HL-60/S4 (cell line): ENCODE measurements around the gene RUNX2.

Experiments used
- in situ Hi-C: fragments of 300-500 bp; cut with MboI; formaldehyde crosslinking; loops from 2 replicates; pipeline ENCODE4 v1.14.3; 2022; ENCODE audit warnings: low sequenced_read_pairs

Gene RUNX2

DNA sequence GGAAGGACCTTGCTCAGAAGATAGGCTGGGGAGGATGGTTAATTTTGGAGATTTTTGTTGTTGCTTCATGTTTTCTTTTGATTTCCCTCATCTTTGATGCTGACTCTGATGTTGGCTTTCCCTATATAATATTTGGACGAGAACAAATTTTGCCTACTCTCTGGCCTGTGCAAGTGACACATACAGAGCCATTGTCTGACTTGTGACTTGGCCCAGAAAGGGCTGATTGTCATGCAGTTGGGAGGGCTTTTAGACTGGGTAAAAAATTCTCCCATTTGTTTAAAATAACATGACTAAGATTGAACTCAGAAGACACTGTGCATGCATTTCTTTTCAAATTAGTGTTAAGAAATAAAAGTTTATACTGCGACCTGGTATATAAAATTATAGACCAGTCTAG is 148.2 kb downstream of the RUNX2 start:
- in situ Hi-C loops: no loop called here

- in situ Hi-C loops: no loop called here
Measured at GRCh38 chr6:45477278-45477677, 149.1 kb downstream of the RUNX2 start.

DNA sequence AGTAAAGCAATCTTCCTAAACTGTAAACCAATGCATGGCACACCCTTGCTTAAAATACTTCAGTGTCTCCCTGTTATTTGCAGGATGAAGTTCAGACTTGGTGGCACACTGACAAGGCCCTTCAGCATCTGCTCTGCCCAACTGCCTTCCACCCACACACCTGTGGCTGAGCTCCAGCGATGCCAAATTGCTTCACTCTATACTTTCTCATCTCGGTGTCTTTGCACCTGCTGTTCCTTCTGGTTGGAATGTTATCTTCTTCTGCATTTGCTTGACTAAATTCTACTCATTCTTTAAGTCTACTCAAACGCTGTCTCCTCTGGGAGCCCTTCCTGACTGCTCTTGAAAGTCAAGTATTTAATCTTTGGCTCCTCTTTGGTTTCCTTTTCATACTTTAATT is 149.7 kb downstream of the RUNX2 start:
- in situ Hi-C loops: no loop called here

DNA sequence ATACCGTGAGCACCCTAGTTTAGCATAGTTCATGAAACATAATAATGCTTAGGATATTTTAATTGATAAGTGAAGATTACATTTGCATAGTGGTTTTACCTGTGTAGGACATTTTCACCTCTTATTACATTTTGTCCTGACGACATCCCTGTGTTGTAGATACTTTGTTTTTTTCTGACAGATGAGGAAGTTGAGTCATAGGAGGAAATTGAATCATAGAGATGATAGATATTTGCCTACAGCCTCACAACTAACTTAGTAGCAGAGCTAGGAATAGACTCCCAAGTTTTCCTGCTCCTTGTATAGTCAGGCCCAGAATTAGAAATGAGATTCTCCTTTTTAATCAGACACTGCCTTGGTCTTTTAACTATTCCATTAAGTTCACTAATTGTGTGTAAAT is 150.1 kb downstream of the RUNX2 start:
- in situ Hi-C loops: no loop called here

DNA sequence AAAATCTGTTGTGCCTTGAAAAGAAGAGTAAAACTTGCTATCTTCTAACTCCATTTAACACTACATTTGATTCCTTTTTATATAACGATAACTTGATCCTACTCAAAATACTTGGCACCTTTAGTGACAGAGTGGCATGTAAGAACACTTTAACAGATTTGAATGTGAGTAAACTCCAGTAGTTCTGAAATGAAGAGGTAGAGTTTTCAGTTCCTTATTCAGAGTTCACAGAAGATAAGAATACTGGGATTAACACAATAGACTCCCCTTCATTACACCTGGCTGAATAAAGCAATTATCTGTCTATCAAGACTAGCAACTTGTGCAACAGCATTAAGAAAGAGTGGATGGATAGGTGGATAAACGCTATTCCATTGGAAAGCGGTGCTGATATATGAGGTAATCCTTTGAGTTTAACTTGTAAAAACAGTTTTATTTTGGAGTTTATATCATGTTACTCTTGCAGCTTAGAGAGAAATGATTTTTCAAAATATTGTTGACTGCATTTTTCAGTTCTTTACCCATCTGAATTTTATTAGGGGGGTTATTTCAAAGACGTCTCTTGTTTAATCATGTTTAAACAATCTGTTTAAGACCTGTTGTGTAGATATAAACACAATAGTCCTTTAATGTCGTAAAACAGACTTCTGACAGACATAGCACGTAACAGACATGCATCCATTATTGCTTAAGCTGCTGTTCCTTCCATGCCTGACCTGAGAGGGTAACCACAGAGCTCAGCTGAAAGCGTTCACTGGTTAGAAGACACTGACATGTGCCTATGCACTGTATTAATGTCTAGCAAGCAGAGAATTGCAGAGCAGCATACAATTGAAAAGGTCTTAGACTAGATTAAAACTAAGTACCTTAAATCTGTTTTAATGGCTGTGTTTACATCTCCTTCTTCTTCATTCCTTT is 152.0 kb downstream of the RUNX2 start:
- in situ Hi-C loops: no loop called here

- in situ Hi-C loops: no loop called here
Measured at GRCh38 chr6:45480752-45481415, 152.8 kb downstream of the RUNX2 start.

DNA sequence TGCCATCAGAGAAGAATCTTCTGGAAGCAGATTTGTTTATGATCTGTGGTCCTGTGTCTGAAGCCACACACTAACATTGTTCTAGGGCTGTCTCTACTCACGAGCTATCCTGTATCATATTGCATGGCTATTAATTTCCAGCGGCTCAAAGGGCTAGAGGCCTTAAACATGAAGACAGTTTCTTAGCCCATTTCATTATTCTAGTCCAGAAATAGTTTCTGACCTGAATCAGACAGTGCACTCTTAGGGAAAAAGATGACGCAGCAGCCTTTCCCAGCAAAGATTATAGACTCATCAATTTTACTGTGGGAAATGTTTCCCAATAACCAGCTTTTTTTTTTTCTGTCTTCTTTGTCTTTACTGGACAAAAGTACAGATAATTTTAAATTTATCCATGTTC is 154.9 kb downstream of the RUNX2 start:
- in situ Hi-C loops: no loop called here

GRCh38 chr6:45483501-45483900 is 155.4 kb downstream of the RUNX2 start:
- in situ Hi-C loops: no loop called here

DNA sequence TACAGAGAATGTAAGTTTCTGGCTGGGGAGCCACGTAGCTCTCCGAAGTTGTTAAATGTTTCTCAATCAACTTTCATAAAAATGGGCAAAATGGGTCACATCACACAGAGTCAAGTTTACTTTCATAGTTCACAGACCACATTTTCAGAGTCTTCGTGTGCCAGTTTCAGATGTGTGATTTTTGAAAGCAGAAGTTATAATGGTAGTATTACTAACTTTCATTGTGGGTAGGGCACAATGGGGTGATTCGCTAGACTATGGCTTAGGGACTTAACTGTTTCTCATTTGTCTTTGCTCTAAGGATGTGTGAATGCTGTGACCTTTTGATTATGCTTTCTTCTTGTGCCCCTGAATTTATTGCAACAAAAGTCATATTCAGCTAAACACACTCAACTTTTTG is 158.6 kb downstream of the RUNX2 start:
- in situ Hi-C loops: no loop called here

- in situ Hi-C loops: no loop called here
Measured at GRCh38 chr6:45487645-45488044, 159.5 kb downstream of the RUNX2 start.

DNA sequence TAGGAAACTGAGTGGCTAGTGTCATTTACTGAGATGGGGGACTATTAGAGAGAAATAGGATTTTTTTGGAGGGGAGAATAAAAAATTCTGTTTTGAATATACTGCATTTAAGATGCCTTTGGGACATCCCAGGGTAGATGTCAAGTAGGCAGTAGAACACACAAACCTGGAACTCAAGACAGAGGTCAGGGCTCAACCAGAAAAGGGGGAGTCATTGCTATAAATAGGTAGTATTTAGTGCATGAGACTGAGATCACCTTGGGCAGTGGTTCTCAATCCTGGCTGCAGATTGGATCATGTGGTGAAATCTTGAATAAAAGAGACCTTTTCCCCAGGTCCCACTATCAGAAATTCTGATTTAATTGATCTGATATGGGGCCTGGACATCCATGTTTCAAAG is 160.1 kb downstream of the RUNX2 start:
- in situ Hi-C loops: no loop called here

GRCh38 chr6:45488889-45489288 is 160.8 kb downstream of the RUNX2 start:
- in situ Hi-C loops: no loop called here

GRCh38 chr6:45491048-45491735 is 163.1 kb downstream of the RUNX2 start:
- in situ Hi-C loops: no loop called here

DNA sequence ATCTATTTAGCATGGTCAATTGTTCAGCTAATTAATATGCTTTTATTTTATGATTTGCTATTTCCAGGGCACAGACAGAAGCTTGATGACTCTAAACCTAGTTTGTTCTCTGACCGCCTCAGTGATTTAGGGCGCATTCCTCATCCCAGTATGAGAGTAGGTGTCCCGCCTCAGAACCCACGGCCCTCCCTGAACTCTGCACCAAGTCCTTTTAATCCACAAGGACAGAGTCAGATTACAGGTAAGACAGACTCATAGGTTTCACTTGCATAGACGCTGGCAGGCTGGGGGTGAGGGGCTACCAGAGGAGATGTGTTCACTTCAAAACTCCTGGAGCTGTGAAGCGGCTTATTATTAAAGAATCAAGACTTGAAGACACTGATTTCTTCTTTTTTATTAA is 163.7 kb downstream of the RUNX2 start:
- in situ Hi-C loops: no loop called here

- in situ Hi-C loops: no loop called here
Measured at GRCh38 chr6:45493761-45494160, 165.6 kb downstream of the RUNX2 start.

GRCh38 chr6:45494416-45495135 is 166.4 kb downstream of the RUNX2 start:
- in situ Hi-C loops: no loop called here

- in situ Hi-C loops: no loop called here
Measured at GRCh38 chr6:45495429-45496084, 167.4 kb downstream of the RUNX2 start.

DNA sequence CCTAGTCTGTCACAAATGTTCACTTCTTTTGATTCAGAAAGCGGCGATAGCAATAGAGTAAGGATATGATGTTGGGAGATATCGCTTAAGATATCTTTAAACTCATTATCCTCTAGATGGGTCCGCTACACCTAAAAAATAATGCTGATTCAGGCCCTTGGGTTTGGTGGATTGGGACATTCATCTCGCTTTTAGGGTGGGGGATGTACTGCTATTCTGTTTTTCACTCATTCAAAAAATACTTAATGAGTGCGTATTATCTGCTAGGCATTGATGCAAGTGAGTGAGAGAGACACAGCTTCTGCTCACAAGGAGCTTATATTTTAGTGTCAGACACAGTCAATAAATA is 167.9 kb downstream of the RUNX2 start:
- in situ Hi-C loops: no loop called here

DNA sequence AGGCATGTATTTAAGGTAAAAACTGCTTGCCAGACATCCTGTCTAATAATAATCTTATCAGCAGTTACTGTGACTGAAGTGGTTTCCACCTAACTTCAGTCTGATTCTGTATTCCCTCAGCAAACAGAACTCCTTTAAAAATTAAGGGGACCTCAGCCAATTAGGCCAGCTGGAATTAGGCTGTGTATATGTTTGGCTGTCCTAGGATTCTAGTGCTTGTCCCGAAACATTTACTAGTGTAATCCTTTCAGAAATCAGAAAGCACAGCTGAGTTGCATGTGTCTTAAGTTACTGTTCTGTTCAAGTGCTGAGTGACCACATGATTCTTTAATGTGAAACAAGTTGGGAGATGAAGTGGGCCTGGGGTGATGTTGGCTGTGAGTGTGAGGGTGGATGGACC is 170.5 kb downstream of the RUNX2 start:
- in situ Hi-C loops: no loop called here

DNA sequence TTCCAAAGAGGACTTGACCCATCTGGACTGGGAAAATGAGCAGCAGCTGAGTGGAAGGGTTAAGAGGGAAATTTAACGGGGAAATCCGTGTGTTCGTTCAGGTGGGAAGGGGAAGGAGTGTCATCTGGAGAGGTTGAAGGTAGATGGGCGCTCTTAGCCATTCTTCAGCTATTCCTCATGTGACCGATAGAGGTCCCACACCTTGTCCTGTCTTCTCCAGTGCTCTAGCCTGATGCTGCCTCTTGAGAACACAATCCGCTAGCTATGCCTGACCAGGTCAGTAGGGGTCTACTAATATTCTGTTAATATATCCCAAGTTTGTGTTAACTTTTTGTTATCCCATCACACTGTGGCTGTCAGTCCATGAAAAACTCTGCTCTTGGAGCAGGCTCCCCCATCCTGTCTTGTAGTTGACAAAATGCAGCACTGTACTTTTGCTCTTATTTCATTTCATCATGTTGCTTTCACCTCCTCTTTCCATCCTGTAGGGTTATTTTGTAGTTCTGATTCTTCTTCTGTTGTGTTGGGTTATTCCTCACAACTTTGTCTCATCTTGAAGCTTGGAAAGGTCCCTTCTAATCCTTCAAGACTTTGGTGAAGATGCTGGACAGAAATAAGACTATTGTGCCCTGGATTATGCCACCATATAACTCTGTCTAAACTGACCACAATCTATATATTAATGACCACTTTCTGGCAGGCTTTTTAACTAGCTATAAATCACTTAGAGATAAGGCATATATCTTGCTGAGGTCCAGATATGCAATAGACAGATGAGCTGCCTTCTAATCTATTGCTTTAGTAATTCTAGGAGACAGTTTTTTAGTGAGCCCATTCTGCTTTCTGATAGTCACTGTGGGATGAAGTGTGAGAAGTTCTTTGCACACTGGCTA is 173.0 kb downstream of the RUNX2 start:
- in situ Hi-C loops: no loop called here
